SK-N-SH (cell line): ENCODE results near the gene LRSAM1. TPM values are rescaled to one million over a fixed set of nuclear protein-coding genes. Genes with fewer than 3 reads are reported as not detected.
A peak's percentile ranks its signal among the peaks of the same experiment; 100 is the strongest.

Experiments
- CTCF ChIA-PET: fragments of 300-600, 350-600 bp; formaldehyde crosslinking; extraction: SDS; loops from one replicate; lab custom pipeline; 2021; lab: Yijun Ruan, JAX
- POLR2A ChIA-PET: fragments of 350-600 bp; sonication (Branson Sonifier 250); formaldehyde crosslinking; extraction: SDS; loops from one replicate; lab custom pipeline; 2020; ENCODE audit warnings: antibody characterized with exemption, inconsistent platforms; lab: Yijun Ruan, JAX
- DNase-seq: peaks from one replicate; pipeline ENCODE4 v3.0.0; 2012
- H2AFZ ChIP-seq: fragments of 200-600 bp; sonication (generic); 2 replicates; pipeline ENCODE4 v1.8.1; 2016; ENCODE audit warnings: antibody characterized with exemption, mild to moderate bottlenecking, low read depth
- H3F3A ChIP-seq: fragments of 200-600 bp; sonication (generic); replicated peaks from 2 replicates; pipeline ENCODE3; 2016; ENCODE audit warnings: antibody characterized with exemption, mild to moderate bottlenecking; ENCODE audit not compliant: insufficient read depth
- H3K27ac ChIP-seq, 2 experiments: fragments of 200-500 bp in 1 of 2; fragments of 200-600 bp in 1 of 2; sonication (Bioruptor generic) in 1 of 2; sonication (generic), shearing (Covaris generic) in 1 of 2; 2 replicates each; pipeline versions ENCODE4 v1.5.1 to v1.6.1; 2014 to 2016; ENCODE audit warnings: low read depth in 2 of 2, inconsistent platforms in 1 of 2, low read length in 1 of 2, mild to moderate bottlenecking in 1 of 2, mixed read lengths in 1 of 2
- H3K27me3 ChIP-seq: fragments of 200-600 bp; sonication (generic), shearing (Covaris generic); 2 replicates; pipeline ENCODE4 v1.6.1; 2016; ENCODE audit warnings: mixed run types; ENCODE audit not compliant: insufficient read depth
- H3K36me3 ChIP-seq, 2 experiments: fragments of 200-500 bp in 1 of 2; fragments of 200-600 bp in 1 of 2; sonication (Bioruptor generic) in 1 of 2; sonication (generic) in 1 of 2; replicated peaks in 1 of 2; 2 replicates each; pipeline versions ENCODE3 to v1.5.1; 2014 to 2016; ENCODE audit warnings: low read length in 1 of 2, mild to moderate bottlenecking in 1 of 2; ENCODE audit not compliant: insufficient read depth in 2 of 2, control insufficient read depth in 1 of 2
- H3K4me1 ChIP-seq, 2 experiments: fragments of 200-500 bp in 1 of 2; fragments of 200-600 bp in 1 of 2; sonication (Bioruptor generic) in 1 of 2; sonication (generic), shearing (Covaris generic) in 1 of 2; 2 replicates each; pipeline versions ENCODE4 v1.5.1 to v1.6.1; 2014 to 2016; ENCODE audit warnings: low read depth in 1 of 2, low read length in 1 of 2, mixed run types in 1 of 2; ENCODE audit not compliant: insufficient read depth in 2 of 2, control insufficient read depth in 1 of 2
- H3K4me2 ChIP-seq: fragments of 200-600 bp; sonication (generic), shearing (Covaris generic); 2 replicates; pipeline ENCODE4 v1.6.1; 2017; ENCODE audit warnings: mixed run types
- H3K4me3 ChIP-seq, 2 experiments: fragments of 200-500 bp in 1 of 2; fragments of 200-600 bp in 1 of 2; sonication (Bioruptor generic) in 1 of 2; sonication (generic), shearing (Covaris generic) in 1 of 2; 2 replicates each; pipeline versions ENCODE4 v1.5.1 to v1.8.1; 2014 to 2016; ENCODE audit warnings: low read depth in 2 of 2, inconsistent platforms in 1 of 2, low read length in 1 of 2, mild to moderate bottlenecking in 1 of 2, mixed read lengths in 1 of 2, moderate library complexity in 1 of 2
- H3K79me2 ChIP-seq: fragments of 200-600 bp; sonication (generic); 2 replicates; pipeline ENCODE4 v1.8.1; 2017; ENCODE audit warnings: mild to moderate bottlenecking; ENCODE audit not compliant: insufficient read depth
- H3K9ac ChIP-seq: fragments of 200-600 bp; sonication (generic); 2 replicates; pipeline ENCODE4 v1.6.1; 2017; ENCODE audit warnings: mixed run types
- H3K9me2 ChIP-seq: fragments of 200-600 bp; sonication (generic); 2 replicates; pipeline ENCODE4 v1.6.1; 2017; ENCODE audit warnings: mixed run types
- H3K9me3 ChIP-seq: fragments of 200-600 bp; sonication (generic); 2 replicates; pipeline ENCODE4 v1.6.1; 2017; ENCODE audit warnings: mixed run types, mild to moderate bottlenecking, moderate library complexity
- H4K20me1 ChIP-seq: fragments of 200-600 bp; sonication (generic); 2 replicates; pipeline ENCODE4 v1.6.1; 2017; ENCODE audit warnings: mild to moderate bottlenecking, mixed run types; ENCODE audit not compliant: insufficient read depth
- CHD2 ChIP-seq: fragments of 150-350 bp; IDR thresholded peaks from 2 replicates; pipeline ENCODE4 v1.6.1; 2018; ENCODE audit warnings: low read length; ENCODE audit not compliant: partially characterized antibody
- ELF1 ChIP-seq: IDR thresholded peaks from 2 replicates; pipeline ENCODE4 v1.4.0; 2012
- EP300 ChIP-seq, 2 experiments: IDR thresholded peaks; 2 replicates each; pipeline versions ENCODE4 v1.4.0 to v1.6.1; 2012; ENCODE audit warnings: borderline replicate concordance in 1 of 2, low read depth in 1 of 2, low read length in 1 of 2
- FOXM1 ChIP-seq: IDR thresholded peaks from 2 replicates; pipeline ENCODE4 v1.4.0; 2012; ENCODE audit warnings: low read depth, mild to moderate bottlenecking
- GABPA ChIP-seq: IDR thresholded peaks from 2 replicates; pipeline ENCODE4 v1.4.0; 2012; ENCODE audit warnings: low read depth, mild to moderate bottlenecking
- MXI1 ChIP-seq: IDR thresholded peaks from 2 replicates; pipeline ENCODE4 v1.6.1; 2012; ENCODE audit warnings: mild to moderate bottlenecking, low read depth, low read length, improper control_type of control experiment
- NRF1 ChIP-seq: IDR thresholded peaks from 2 replicates; pipeline ENCODE4 v1.6.1; 2012; ENCODE audit warnings: low read depth, mild to moderate bottlenecking, low read length
- POLR2AphosphoS5 ChIP-seq: IDR thresholded peaks from 2 replicates; pipeline ENCODE4 v1.6.1; 2012; ENCODE audit warnings: low read depth, low read length
- TAF1 ChIP-seq: IDR thresholded peaks from 2 replicates; pipeline ENCODE4 v1.6.1; 2012; ENCODE audit warnings: low read depth, mild to moderate bottlenecking, low read length, moderate library complexity, borderline replicate concordance
- TCF12 ChIP-seq: IDR thresholded peaks from 2 replicates; pipeline ENCODE4 v1.4.0; 2012
- YY1 ChIP-seq: IDR thresholded peaks from 2 replicates; pipeline ENCODE4 v1.4.0; 2012; ENCODE audit warnings: low read depth, mild to moderate bottlenecking
- WGBS: methylation state at CpG from one replicate; pipeline ENCODE4 v1.1.6; 2017; ENCODE audit warnings: low lambda C conversion rate; 5-methylcytosine and 5-hydroxymethylcytosine counted together
- polyA plus RNA-seq, 3 experiments: library from polyadenylated mRNA; depleted of rRNA; stranded (reverse); fragments of >200 nt; gene quantifications; 2 replicates each; pipeline ENCODE4 v1.2.3, GENCODE V29; 2012
- TF ChIP-seq, protein P1 (sequence below): IDR thresholded peaks from 2 replicates; pipeline ENCODE4 v1.4.0; 2012; ENCODE audit warnings: low read depth
- TF ChIP-seq, protein P2 (sequence below): fragments of 150-350 bp; IDR thresholded peaks from 2 replicates; pipeline ENCODE4 v1.6.1; 2016; ENCODE audit warnings: mild to moderate bottlenecking, low read depth, low read length
- TF ChIP-seq, protein P3 (sequence below): IDR thresholded peaks from 2 replicates; pipeline ENCODE4 v1.4.0; 2012; ENCODE audit warnings: low read depth, borderline replicate concordance
- TF ChIP-seq, protein P4 (sequence below): fragments of 150-350 bp; IDR thresholded peaks from 2 replicates; pipeline ENCODE4 v1.6.1; 2017; ENCODE audit warnings: antibody characterized with exemption, low read length, low read depth, borderline replicate concordance

Gene LRSAM1
- polyA plus RNA-seq, 1 of the 3 experiments (the other 2 are of a cell fraction): 8.0 TPM

DNA sequence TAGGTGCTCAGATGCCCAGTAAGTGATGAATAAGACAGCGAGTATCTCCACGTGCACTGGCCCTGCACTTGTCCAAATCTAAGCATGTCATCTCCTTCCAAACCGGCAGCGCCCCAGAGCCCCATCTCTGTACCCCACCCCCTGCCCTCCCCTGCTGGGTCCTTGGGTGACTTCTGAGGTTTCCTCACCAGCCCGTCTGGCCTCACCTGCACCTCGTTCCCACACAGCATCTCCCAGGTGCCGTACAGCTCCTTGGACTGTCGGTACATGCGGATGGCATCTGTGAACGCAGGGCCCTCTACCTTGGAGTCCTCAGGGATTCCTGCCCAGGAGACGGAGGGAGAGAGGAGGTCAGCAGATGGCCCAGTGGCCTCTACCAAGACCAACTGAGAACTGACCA is 66.3 kb downstream of the LRSAM1 start:
- H3K79me2 ChIP-seq: peaks cover 73% of the 10 kb centered on the region
- H3K4me2 ChIP-seq: no peak overlapping the region
- no peaks in the 10 kb centered on the region for H3K9me3 ChIP-seq
- H3K9ac ChIP-seq: no peak overlapping the region
- WGBS: 96% methylated on average over 11 of the region's 11 CpGs
- no peak overlapping the region for H3K4me3 ChIP-seq
- H3K27ac ChIP-seq: peak overlapping the region in 1 of 2 experiments; percentile 99; a peak in 1 of 4 replicates
- no peaks in the 10 kb centered on the region for H4K20me1 ChIP-seq
- H3K27me3 ChIP-seq: no peaks in the 10 kb centered on the region
- H3K9me2 ChIP-seq: no peaks in the 10 kb centered on the region
- CTCF ChIA-PET: interaction anchor here (0.7 to 2.5 kb wide), 3 partner anchors 9 to 68 kb away, joined by 3 to 18 read pairs (median 3); no protein-coding TSS in a partner anchor
- no peak overlapping the region for H2AFZ ChIP-seq
- H3F3A ChIP-seq: peaks cover 55% of the 10 kb centered on the region
- no peak for TF ChIP-seq ELF1
- TF ChIP-seq, protein P1, sequence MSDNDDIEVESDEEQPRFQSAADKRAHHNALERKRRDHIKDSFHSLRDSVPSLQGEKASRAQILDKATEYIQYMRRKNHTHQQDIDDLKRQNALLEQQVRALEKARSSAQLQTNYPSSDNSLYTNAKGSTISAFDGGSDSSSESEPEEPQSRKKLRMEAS: no peak
- no peak for TF ChIP-seq TCF12
- TF ChIP-seq, protein P2, sequence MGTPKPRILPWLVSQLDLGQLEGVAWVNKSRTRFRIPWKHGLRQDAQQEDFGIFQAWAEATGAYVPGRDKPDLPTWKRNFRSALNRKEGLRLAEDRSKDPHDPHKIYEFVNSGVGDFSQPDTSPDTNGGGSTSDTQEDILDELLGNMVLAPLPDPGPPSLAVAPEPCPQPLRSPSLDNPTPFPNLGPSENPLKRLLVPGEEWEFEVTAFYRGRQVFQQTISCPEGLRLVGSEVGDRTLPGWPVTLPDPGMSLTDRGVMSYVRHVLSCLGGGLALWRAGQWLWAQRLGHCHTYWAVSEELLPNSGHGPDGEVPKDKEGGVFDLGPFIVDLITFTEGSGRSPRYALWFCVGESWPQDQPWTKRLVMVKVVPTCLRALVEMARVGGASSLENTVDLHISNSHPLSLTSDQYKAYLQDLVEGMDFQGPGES: no peak
- no peak for TF ChIP-seq CHD2
- no peak for TF ChIP-seq FOXM1
- no peak for TF ChIP-seq GABPA
- TF ChIP-seq YY1: no peak
- no peak for TF ChIP-seq POLR2AphosphoS5
- TF ChIP-seq, protein P3, sequence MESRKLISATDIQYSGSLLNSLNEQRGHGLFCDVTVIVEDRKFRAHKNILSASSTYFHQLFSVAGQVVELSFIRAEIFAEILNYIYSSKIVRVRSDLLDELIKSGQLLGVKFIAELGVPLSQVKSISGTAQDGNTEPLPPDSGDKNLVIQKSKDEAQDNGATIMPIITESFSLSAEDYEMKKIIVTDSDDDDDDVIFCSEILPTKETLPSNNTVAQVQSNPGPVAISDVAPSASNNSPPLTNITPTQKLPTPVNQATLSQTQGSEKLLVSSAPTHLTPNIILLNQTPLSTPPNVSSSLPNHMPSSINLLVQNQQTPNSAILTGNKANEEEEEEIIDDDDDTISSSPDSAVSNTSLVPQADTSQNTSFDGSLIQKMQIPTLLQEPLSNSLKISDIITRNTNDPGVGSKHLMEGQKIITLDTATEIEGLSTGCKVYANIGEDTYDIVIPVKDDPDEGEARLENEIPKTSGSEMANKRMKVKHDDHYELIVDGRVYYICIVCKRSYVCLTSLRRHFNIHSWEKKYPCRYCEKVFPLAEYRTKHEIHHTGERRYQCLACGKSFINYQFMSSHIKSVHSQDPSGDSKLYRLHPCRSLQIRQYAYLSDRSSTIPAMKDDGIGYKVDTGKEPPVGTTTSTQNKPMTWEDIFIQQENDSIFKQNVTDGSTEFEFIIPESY: no peak
- TF ChIP-seq TAF1: no peak
- TF ChIP-seq, protein P4, sequence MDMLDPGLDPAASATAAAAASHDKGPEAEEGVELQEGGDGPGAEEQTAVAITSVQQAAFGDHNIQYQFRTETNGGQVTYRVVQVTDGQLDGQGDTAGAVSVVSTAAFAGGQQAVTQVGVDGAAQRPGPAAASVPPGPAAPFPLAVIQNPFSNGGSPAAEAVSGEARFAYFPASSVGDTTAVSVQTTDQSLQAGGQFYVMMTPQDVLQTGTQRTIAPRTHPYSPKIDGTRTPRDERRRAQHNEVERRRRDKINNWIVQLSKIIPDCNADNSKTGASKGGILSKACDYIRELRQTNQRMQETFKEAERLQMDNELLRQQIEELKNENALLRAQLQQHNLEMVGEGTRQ: no peak
- TF ChIP-seq MXI1: no peak
- no peak for TF ChIP-seq NRF1
- no peak for TF ChIP-seq EP300 (IDR thresholded peaks at IDR 0.05; ENCODE audit: borderline replicate concordance in 1 of 2, low read depth in 1 of 2, low read length in 1 of 2)
- TF ChIP-seq, all 33 proteins: peak for 0
- POLR2A ChIA-PET: no interaction called here
- no peak for DNase-seq
- H3K36me3 ChIP-seq: peaks cover 30 to 55% of the 10 kb centered on the region in 2 experiments
- H3K4me1 ChIP-seq: peaks cover 13 to 33% of the 10 kb centered on the region in 2 experiments; a peak in 3 of 4 replicates
